ENCODE results near the gene SLX1A.
A peak's percentile ranks its signal among the peaks of the same experiment; 100 is the strongest.
"Not testable (repeated sequence)": the region's sequence is repeated elsewhere in the genome, so short reads cannot be mapped to it uniquely, and the experiment has no call there.

Gene SLX1A

DNA sequence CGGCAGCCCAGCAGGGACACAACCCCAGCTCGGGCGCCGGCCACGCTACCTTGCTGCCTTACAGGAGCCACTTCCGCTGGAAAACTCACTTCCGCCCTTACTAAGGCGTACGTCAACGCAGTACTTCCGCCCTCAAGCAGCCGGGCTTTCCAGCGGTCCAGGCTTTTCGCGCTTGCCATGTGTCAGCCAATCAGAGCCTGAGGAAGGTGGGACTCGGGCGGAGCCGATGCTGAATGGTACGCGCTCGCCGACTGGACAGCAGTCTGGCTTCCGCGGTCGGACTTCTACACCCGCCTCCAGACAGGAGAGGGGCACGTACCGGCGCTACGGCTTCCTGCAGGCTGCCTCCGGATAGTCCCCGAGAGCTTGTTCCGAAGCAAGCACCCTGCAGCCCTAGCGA lies at the start of gene SLX1A, which contains the start of gene BOLA2B:
TSS of gene SLX1A (plus strand) at position 261 of the 400 bp plus-strand sequence. CDS start 210 bp downstream, outside the sequence.
TSS of gene BOLA2B (minus strand) at position 52 of the 400 bp plus-strand sequence. CDS start 71 bp downstream, outside the sequence.
- not testable (repeated sequence) for DNase-seq (ENCODE audit: low read depth in 3 of 3)

DNA sequence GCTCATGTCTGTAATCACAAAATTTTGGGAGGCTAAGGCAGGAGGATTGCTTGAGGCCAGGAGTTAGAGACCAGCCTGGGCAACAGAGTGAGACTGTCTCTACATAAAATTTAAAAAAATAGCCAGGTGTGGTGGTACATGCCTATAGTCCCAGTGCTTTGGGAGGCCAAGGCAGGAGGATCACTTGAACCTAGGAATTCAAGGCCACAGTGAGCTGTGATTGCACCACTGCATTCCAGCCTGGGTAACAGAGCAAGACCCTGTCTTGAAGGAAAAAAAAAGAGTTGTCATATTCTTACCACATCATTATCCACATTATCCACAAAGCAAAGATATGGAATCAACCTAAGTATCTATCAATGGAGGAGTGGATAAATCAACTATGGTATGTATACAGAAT lies 49.7 kb upstream of the SLX1A start:
- no peak for DNase-seq (ENCODE audit: low read depth in 3 of 3)

DNA sequence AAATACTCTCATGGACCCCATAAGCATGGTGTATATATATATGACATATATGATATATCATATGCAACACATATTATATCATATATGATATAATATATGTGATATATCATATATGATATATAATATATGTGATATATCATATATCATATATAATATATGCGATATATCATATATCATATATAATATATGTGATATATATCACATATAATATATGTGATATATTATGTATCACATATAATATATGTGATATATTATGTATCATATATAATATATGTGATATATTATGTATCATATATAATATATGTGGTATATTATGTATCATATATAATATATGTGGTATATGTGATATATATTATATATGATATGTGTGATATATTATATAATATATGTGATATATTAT lies 48.8 kb upstream of the SLX1A start:
- DNase-seq (ENCODE audit: low read depth in 3 of 3): no peak

DNA sequence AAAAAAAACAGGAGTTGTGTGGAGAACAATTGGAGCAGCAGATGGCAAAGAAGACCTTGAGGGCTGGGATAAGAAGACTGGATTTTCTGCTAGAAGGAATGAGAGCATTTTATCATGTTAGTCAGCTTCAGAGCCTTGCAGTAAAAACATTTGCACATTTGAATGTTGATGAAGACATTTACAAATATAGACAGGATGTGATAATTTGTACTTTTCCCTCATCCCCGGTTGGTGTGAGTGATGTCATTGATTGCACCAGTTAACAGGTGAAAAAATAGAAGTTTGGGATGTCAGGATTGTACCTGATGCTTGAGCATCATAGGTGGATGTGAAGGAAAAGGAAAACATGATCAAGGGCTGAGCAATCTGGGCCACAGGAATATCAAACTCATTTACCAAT lies 48.0 kb upstream of the SLX1A start:
- DNase-seq (ENCODE audit: low read depth in 3 of 3): no peak

DNA sequence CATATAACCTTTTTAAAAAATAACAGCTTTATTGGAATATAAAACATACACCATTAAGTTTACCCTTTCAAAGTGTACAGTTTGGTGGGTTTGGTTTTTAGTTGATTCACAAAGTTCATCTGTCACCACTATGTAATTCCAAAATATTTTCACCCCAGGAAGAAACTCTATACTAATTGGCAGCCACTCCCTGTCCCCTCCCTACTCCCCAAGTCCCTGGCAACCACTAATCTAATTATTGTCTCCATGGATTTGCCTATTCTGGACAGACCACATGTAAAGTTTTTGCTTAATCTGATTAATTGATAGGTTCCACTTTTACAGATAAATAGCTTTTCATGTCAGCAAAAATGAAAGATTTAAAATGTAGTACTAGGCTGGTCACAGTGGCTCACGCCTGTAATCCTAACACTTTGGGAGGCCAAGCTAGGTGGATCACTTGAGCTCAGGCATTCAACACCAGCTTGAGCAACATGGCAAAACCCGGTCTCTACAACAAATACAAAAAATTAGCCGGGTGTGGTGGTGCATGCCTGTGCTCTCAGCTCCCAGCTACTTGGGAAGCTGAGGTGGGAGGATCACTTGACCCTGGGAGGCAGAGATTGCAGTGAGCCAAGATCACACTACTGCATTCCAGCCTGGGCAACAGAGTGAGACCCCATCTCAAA lies 45.7 kb upstream of the SLX1A start:
- DNase-seq (ENCODE audit: low read depth in 3 of 3): no peak

DNA sequence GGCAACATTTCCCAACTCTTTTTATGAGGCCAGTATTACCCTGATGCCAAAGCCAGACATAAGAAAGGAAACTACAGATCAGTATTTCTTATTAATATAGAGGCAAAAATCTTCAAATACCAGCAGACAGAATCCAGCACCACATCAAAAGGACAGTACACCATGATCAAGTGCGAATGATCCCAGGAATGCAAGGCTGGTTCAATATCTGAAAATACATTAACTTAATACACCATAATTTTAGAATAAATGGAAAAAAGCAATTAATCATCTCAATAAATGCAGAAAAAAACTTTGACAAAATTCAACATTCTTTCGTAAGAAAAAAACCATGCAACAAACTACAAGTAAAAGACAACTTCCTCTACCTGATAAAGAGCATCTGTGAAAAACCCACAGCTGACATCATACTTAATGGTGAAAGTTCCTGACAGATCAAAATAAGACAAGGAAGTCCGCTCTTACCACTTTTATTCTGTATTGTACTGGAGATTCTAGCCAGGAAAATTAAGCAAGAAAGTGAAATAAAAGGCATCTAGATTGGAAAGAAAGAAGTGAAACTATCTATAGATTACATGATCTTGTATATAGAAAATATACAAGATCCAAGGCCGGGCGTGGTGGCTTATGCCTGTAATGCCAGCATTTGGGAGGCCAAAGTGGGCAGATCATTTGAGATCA lies 44.3 kb upstream of the SLX1A start:
- DNase-seq (ENCODE audit: low read depth in 3 of 3): no peak

DNA sequence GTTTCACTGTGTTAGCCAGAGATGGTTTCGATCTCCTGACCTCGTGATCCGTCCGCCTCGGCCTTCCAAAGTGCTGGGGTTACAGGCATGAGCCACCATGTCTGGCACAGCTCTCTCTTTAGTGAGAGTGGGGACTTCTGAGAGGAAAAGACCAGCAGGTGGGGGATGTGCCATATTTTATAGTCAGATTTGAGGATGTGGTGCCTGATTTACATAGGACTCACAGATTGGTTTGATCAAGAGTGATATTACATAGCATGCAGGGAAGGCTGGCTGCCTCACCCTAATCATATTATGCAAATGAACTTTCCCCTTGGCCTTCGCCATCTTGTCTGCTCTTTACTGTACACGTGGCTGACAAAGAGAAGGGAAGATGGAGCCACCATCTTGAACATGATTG lies 42.6 kb upstream of the SLX1A start:
- no peak for DNase-seq (ENCODE audit: low read depth in 3 of 3)

DNA sequence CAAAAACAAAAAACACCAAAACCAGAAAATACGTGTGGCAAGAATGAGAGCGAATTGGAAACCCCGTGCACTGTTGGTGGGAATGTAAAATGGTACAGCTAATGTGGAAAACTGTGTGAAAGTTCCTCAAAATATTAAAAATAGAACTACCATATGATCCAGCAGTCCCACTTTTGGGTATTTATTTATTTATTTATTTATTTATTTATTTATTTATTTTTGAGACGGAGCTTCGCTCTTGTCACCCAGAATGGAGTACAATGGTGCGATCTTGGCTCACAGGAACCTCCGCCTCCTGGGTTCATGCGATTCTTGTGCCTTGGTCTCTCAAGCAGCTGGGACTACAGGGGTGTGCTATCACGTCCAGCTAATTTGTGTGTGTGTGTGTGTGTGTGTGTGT lies 41.2 kb upstream of the SLX1A start:
- DNase-seq (ENCODE audit: low read depth in 3 of 3): no peak

DNA sequence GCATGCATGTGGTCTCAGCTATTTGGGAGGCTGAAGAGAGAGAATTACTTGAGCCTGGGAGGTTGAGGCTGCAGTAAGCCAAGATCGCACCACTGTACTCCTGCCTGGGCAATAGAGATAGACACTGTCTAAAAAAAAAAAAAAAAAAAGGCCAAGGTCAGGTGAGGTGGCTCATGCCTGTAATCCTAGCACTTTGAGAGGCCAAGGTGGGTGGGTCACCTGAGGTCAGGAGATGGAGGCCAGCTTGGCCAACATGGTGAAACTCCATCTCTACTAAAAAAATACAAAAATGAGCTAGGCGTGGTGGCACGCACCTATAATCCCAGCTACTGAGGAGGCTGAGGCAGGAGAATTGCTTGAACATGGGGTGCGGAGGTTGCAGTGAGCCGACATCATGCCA lies 38.5 kb upstream of the SLX1A start:
- no peak for DNase-seq (ENCODE audit: low read depth in 3 of 3)

DNA sequence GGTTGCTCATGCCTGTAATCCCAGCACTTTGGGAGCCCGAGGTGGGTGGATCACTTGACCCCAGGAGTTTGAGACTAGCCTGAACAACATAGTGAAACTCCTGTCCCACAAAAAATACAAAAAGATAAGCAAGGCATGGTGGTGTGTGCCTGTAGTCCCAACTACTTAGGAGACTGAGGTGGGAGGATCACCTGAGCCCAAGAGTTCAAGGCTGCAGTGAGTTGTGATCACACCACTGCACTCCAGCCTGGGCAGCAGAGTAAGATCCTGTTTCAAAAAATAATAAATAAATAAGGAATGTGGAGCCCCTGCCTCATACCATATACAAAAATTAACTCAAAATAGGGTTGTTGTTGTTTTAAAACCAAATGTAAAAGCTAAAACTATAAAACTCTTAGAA lies 36.5 kb upstream of the SLX1A start:
- no peak for DNase-seq (ENCODE audit: low read depth in 3 of 3)

DNA sequence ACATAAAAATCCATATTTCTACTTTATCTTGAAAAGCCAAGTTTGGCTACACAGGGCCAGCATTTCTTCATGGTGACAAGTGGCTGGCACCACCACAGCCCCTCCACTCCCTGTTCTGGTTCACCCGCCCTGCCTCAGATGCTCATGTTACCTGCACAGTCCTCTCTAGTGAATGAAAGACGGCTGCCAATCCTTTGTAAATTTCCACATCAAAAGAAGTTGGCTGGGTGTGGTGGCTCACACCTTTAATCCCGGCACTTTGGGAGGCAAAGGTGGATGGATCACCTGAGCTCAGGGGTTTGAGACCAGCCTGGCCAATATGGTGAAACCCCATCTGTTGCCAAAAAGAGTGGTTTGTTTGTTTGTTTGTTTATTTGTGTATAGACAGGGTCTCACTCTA lies 30.1 kb upstream of the SLX1A start:
- DNase-seq (ENCODE audit: low read depth in 3 of 3): no peak

DNA sequence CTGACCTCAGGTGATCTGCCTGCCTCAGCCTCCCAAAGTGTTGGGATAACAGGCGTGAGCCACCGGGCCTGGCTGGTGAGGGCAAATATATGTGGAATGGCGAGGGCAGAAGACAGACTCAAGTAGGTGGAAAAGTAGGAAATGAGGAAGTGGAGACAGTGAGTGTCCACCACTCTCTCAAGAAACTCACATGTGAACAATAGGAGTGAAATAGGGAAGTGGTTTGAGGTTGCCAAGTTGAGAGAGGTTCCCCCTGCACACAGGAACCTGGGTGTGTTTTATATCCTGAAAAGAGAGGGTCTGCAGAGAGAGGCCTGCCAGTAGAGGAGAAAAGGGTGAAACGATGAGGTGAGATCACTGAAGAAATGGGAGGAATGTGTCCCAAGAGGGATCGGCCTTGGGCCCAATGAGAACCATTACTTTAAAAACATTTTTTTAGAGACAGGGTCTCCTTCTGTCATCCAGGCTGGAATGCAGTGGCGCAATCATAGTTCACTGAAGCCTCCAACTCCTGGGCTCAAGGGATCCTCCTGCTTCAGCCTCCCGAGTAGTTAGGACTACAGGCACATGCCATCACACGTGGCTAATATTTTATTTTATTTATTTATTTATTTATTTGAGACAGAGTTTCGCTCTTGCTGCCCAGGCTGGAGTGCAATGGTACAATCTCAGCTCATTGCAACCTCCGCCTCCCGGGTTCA lies 27.3 kb upstream of the SLX1A start:
- no peak for DNase-seq (ENCODE audit: low read depth in 3 of 3)

DNA sequence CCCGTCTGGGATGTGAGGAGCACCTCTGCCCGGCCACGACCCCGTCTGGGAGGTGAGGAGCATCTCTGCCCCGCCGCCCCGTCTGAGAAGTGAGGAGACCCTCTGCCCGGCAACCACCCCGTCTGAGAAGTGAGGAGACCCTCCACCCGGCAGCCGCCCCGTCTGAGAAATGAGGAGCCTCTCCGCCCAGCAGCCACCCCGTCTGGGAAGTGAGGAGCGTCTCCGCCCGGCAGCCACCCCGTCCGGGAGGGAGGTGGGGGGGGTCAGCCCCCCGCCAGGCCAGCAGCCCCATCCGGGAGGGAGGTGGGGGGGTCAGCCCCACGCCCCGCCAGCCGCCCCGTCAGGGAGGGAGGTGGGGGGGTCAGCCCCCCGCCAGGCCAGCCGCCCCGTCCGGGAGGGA lies 24.9 kb upstream of the SLX1A start:
- not testable (repeated sequence) for DNase-seq (ENCODE audit: low read depth in 3 of 3)

DNA sequence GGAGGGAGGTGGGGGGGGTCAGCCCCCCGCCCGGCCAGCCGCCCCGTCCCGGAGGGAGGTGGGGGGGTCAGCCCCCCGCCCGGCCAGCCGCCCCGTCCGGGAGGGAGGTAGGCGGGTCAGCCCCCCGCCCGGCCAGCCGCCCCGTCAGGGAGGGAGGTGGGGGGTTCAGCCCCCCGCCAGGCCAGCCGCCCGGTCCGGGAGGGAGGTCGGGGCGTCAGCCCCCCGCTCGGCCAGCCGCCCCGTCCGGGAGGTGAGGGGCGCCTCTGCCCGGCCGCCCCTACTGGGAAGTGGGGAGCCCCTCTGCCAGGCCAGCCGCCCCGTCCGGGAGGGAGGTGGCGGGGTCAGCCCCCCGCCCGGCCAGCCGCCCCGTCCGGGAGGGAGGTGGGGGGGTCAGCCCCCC lies 24.3 kb upstream of the SLX1A start:
- not testable (repeated sequence) for DNase-seq (ENCODE audit: low read depth in 3 of 3)

DNA sequence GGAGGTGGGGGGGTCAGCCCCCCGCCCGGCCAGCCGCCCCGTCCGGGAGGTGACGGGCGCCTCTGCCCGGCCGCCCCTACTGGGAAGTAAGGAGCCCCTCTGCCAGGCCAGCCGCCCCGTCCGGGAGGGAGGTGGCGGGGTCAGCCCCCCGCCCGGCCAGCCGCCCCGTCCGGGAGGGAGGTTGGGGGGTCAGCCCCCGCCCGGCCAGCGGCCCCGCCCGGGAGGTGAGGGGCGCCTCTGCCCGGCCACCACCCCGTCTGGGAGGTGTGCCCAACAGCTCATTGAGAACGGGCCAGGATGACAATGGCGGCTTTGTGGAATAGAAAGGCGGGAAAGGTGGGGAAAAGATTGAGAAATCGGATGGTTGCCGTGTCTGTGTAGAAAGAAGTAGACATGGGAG lies 23.5 kb upstream of the SLX1A start:
- not testable (repeated sequence) for DNase-seq (ENCODE audit: low read depth in 3 of 3)

DNA sequence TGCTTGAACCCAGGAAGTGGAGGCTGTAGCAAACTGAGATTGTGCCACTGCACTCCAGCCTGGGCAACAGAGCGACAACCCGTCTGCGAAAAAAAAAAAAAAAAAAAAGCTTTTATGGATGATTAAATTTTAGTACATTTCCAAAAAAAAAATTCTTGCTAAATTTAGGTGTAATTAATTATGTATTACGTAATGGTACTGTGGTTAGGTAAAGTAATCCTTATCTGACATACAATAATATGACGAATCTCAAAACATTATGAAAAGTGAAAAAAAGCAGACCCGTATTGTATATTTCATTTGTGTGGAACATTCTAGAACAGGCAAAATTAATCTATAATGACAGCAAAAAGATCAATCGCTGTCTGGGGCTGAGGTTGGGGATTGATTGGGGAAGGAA lies 20.6 kb upstream of the SLX1A start:
- no peak for DNase-seq (ENCODE audit: low read depth in 3 of 3)

DNA sequence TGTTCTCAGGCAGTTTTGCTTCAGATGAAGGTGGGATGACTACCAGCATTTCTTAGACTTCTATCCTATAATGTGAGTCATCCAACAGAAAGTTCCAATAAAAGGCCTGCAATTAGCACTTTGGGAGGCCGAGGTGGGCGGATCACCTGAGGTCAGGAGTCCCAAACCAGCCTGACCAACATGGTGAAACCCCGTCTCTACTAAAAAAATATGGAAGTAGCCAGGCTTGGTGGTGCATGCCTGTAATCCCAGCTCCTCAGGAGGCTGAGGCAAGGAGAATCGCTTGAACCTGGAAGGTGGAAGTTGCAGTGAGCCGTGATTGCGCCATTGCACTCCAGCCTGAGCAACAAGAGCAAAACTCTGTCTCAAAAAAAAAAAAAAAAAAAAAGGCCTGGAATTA lies 16.8 kb upstream of the SLX1A start:
- not testable (repeated sequence) for DNase-seq (ENCODE audit: low read depth in 3 of 3)

DNA sequence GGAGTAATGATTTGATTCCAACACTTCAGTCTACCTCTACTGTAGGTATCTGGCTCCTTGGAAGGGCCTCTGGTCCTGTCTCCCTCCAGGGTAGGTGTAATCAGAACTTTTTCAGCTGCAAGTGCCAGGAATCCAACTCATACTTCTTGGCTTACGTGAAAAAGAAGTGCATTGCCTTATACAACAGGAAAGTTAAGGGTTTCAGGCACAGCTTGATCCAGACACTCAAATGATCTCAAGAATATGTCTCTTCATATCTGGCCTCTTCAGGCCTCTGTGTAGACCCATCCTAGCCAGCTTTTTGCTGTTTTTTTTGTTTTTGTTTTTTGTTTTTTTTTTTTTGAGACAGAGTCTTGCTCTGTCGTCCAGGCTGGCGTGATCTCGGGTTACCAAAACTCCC lies 14.5 kb upstream of the SLX1A start:
- no peak for DNase-seq (ENCODE audit: low read depth in 3 of 3)

DNA sequence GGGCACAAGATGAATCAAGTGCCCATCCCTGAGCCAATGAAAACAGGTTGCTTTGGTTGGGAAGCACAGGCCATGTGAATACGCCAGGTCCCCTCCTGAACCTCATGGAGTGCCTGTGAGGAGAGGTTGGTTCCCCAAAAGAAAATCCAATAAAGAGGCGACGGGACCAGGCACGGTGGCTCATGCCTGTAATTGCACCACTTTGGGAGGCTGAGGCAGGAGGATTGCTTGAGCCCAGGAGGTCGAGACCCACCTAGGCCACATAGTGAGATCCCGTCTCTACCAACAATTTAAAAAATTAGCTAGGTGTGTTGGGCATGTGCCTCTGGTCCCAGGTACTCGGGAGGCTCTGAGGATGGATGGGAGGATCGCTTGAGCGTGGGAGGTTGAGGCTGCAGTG lies 13.7 kb upstream of the SLX1A start:
- DNase-seq (ENCODE audit: low read depth in 3 of 3): no peak

DNA sequence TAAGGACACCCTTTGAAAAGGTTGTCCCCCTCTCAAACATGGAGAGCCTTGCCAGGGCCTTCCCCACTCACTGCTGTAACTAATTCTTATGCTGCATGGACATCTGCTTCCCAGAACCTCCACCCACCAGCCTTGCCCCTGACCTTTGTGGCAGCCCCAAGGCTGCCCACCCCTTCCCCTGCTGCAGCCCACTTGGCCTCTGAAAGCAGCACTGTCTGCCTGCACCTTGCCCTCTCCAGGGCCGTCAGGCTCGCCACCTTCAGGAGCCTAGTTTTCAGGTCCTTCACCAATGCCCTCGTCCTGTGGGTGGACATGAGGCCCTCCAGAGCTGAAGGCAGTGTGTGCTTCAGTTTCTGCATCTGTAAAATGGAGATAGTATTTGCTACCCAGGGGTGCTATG lies 12.9 kb upstream of the SLX1A start:
- no peak for DNase-seq (ENCODE audit: low read depth in 3 of 3)

DNA sequence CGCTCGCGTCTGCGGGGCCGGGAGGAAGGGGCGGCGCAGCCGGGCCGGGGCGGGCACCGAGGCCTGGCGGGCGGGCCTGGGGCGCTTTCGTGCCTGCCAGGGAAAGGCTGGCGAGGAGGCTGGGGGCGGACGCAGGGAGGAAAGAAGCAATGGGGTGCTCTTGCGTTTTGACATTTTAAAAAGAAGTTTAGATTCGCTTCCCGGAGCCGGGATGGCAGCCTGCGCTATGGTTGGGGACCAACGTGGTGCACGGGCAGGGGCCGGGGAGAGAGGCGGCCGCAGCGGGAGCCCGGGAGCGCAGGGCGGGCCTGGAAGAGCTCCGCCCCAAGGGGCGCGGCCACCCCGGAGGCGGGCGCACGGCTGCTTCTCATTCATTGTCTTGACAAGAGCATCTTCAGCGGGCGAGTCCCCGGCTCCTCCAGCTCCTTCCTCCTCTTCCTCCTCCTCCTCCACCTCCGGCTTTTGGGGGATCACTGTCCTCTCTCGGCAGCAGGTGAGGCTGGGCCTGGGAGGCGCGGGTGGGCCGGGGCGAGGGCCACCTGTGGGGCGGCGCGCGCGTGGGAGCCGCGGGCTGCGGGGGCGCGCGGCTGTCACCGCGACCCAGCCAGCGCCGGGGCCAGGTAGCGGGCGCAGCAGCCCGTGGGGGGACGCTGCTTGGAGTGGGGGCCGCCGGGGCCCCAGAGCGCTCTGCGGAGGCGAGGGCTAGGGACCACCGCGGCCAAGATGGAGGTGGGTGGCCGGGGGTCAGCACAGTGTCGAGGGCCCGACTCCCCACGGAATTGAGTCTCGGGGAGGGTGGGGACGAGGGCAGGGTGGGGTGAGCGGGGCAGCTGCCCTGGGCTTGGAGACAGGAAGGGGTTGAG lies 10.2 kb upstream of the SLX1A start, which contains the start of gene CORO1A:
TSS of gene CORO1A (plus strand) at position 370 of the 863 bp plus-strand sequence. CDS start 1,608 bp downstream, outside the sequence.
- DNase-seq (ENCODE audit: low read depth in 3 of 3): peak; percentile 74 to 88 (median 76)

Measured in stimulated activated CD4-positive, alpha-beta T cell treated with anti-CD3 and anti-CD28 coated beads, TNF-alpha, amount 100 ng/mL, for 48 hours (primary cell).